ENCODE measurements around the gene MIAT. TPM values are rescaled to one million over a fixed set of nuclear protein-coding genes. Genes with fewer than 3 reads are reported as not detected.

Gene MIAT
- total and polyA plus RNA-seq, 2 of the 8 experiments (the other 6 are each of a cell fraction or from before 2014, with no cell fraction given): 27.6 to 36.0 TPM

- TF ChIP-seq CHD7 (IDR thresholded peaks at IDR 0.05; ENCODE audit: insufficient replicate concordance, low read length) (no peak), POU5F1 (IDR thresholded peaks at IDR 0.05; ENCODE audit: low read depth, low read length) (no peak), TCF12 (IDR thresholded peaks at IDR 0.05; ENCODE audit: low read depth, low read length) (no peak), KDM5A (IDR thresholded peaks at IDR 0.05; ENCODE audit: low read length) (no peak), CBX8 (IDR thresholded peaks at IDR 0.05; ENCODE audit: borderline replicate concordance, low read depth, low read length) (no peak), TAF7 (optimal IDR thresholded peaks at IDR 0.05; ENCODE audit: borderline replicate concordance, low read depth, low read length) (no peak), RNF2 (IDR thresholded peaks at IDR 0.05; ENCODE audit: borderline replicate concordance, low read depth, low read length, missing control alignments, poor library complexity, severe bottlenecking) (no peak), KDM1A (IDR thresholded peaks at IDR 0.05; ENCODE audit: borderline replicate concordance, low read length) (no peak), HDAC2 (IDR thresholded peaks at IDR 0.05; ENCODE audit: borderline replicate concordance in 1 of 2, low read depth in 2 of 2, low read length in 2 of 2) (no peak), JUN (IDR thresholded peaks at IDR 0.05; ENCODE audit: low read depth, low read length) (no peak), SIN3A (conservative IDR thresholded peaks at IDR 0.05 in 1 of 2, IDR thresholded peaks at IDR 0.05 in 1 of 2; ENCODE audit: low read depth in 1 of 2, low read length in 2 of 2) (no peak)
Observed at GRCh38 chr22:26724414-26724813, 67.0 kb downstream of the MIAT start (continued).

All from H1 (cell line).